SK-N-SH (cell line): Measurements from ENCODE around the gene TBRG4. TPM values are rescaled to one million over a fixed set of nuclear protein-coding genes. Genes with fewer than 3 reads are reported as not detected.

Source experiments
- CTCF ChIA-PET: fragments of 300-600, 350-600 bp; formaldehyde crosslinking; extraction: SDS; loops from one replicate; lab custom pipeline; 2021; lab: Yijun Ruan, JAX
- POLR2A ChIA-PET: fragments of 350-600 bp; sonication (Branson Sonifier 250); formaldehyde crosslinking; extraction: SDS; loops from one replicate; lab custom pipeline; 2020; ENCODE audit warnings: antibody characterized with exemption, inconsistent platforms; lab: Yijun Ruan, JAX
- DNase-seq: peaks from one replicate; pipeline ENCODE4 v3.0.0; 2012
- H2AFZ ChIP-seq: fragments of 200-600 bp; sonication (generic); 2 replicates; pipeline ENCODE4 v1.8.1; 2016; ENCODE audit warnings: antibody characterized with exemption, mild to moderate bottlenecking, low read depth
- H3F3A ChIP-seq: fragments of 200-600 bp; sonication (generic); replicated peaks from 2 replicates; pipeline ENCODE3; 2016; ENCODE audit warnings: antibody characterized with exemption, mild to moderate bottlenecking; ENCODE audit not compliant: insufficient read depth
- H3K27ac ChIP-seq, 2 experiments: fragments of 200-500 bp in 1 of 2; fragments of 200-600 bp in 1 of 2; sonication (Bioruptor generic) in 1 of 2; sonication (generic), shearing (Covaris generic) in 1 of 2; 2 replicates each; pipeline versions ENCODE4 v1.5.1 to v1.6.1; 2014 to 2016; ENCODE audit warnings: low read depth in 2 of 2, inconsistent platforms in 1 of 2, low read length in 1 of 2, mild to moderate bottlenecking in 1 of 2, mixed read lengths in 1 of 2
- H3K27me3 ChIP-seq: fragments of 200-600 bp; sonication (generic), shearing (Covaris generic); 2 replicates; pipeline ENCODE4 v1.6.1; 2016; ENCODE audit warnings: mixed run types; ENCODE audit not compliant: insufficient read depth
- H3K36me3 ChIP-seq, 2 experiments: fragments of 200-500 bp in 1 of 2; fragments of 200-600 bp in 1 of 2; sonication (Bioruptor generic) in 1 of 2; sonication (generic) in 1 of 2; replicated peaks in 1 of 2; 2 replicates each; pipeline versions ENCODE3 to v1.5.1; 2014 to 2016; ENCODE audit warnings: low read length in 1 of 2, mild to moderate bottlenecking in 1 of 2; ENCODE audit not compliant: insufficient read depth in 2 of 2, control insufficient read depth in 1 of 2
- H3K4me1 ChIP-seq, 2 experiments: fragments of 200-500 bp in 1 of 2; fragments of 200-600 bp in 1 of 2; sonication (Bioruptor generic) in 1 of 2; sonication (generic), shearing (Covaris generic) in 1 of 2; 2 replicates each; pipeline versions ENCODE4 v1.5.1 to v1.6.1; 2014 to 2016; ENCODE audit warnings: low read depth in 1 of 2, low read length in 1 of 2, mixed run types in 1 of 2; ENCODE audit not compliant: insufficient read depth in 2 of 2, control insufficient read depth in 1 of 2
- H3K4me2 ChIP-seq: fragments of 200-600 bp; sonication (generic), shearing (Covaris generic); 2 replicates; pipeline ENCODE4 v1.6.1; 2017; ENCODE audit warnings: mixed run types
- H3K4me3 ChIP-seq, 2 experiments: fragments of 200-500 bp in 1 of 2; fragments of 200-600 bp in 1 of 2; sonication (Bioruptor generic) in 1 of 2; sonication (generic), shearing (Covaris generic) in 1 of 2; 2 replicates each; pipeline versions ENCODE4 v1.5.1 to v1.8.1; 2014 to 2016; ENCODE audit warnings: low read depth in 2 of 2, inconsistent platforms in 1 of 2, low read length in 1 of 2, mild to moderate bottlenecking in 1 of 2, mixed read lengths in 1 of 2, moderate library complexity in 1 of 2
- H3K79me2 ChIP-seq: fragments of 200-600 bp; sonication (generic); 2 replicates; pipeline ENCODE4 v1.8.1; 2017; ENCODE audit warnings: mild to moderate bottlenecking; ENCODE audit not compliant: insufficient read depth
- H3K9ac ChIP-seq: fragments of 200-600 bp; sonication (generic); 2 replicates; pipeline ENCODE4 v1.6.1; 2017; ENCODE audit warnings: mixed run types
- H3K9me2 ChIP-seq: fragments of 200-600 bp; sonication (generic); 2 replicates; pipeline ENCODE4 v1.6.1; 2017; ENCODE audit warnings: mixed run types
- H3K9me3 ChIP-seq: fragments of 200-600 bp; sonication (generic); 2 replicates; pipeline ENCODE4 v1.6.1; 2017; ENCODE audit warnings: mixed run types, mild to moderate bottlenecking, moderate library complexity
- H4K20me1 ChIP-seq: fragments of 200-600 bp; sonication (generic); 2 replicates; pipeline ENCODE4 v1.6.1; 2017; ENCODE audit warnings: mild to moderate bottlenecking, mixed run types; ENCODE audit not compliant: insufficient read depth
- ELF1 ChIP-seq: IDR thresholded peaks from 2 replicates; pipeline ENCODE4 v1.4.0; 2012
- FOXJ3 ChIP-seq: sonication (generic); formaldehyde crosslinking; IDR thresholded peaks from 2 replicates; pipeline ENCODE4 v1.5.1; 2020; ENCODE audit warnings: mild to moderate bottlenecking, missing genetic modification reagents
- NFIC ChIP-seq: IDR thresholded peaks from 2 replicates; pipeline ENCODE4 v1.4.0; 2012; ENCODE audit warnings: borderline replicate concordance
- POLR2AphosphoS5 ChIP-seq: IDR thresholded peaks from 2 replicates; pipeline ENCODE4 v1.6.1; 2012; ENCODE audit warnings: low read depth, low read length
- RCOR1 ChIP-seq: fragments of 150-350 bp; IDR thresholded peaks from 2 replicates; pipeline ENCODE4 v1.6.1; 2017; ENCODE audit warnings: antibody characterized with exemption, low read length
- RFX5 ChIP-seq: IDR thresholded peaks from 2 replicates; pipeline ENCODE4 v1.6.1; 2012; ENCODE audit warnings: mild to moderate bottlenecking, improper control_type of control experiment, low read length
- RXRA ChIP-seq: IDR thresholded peaks from 2 replicates; pipeline ENCODE4 v1.4.0; 2012; ENCODE audit warnings: low read depth, mild to moderate bottlenecking, borderline replicate concordance
- SIN3A ChIP-seq: IDR thresholded peaks from 2 replicates; pipeline ENCODE4 v1.6.1; 2012; ENCODE audit warnings: low read depth, mild to moderate bottlenecking, low read length, moderate library complexity, borderline replicate concordance
- SMC3 ChIP-seq: IDR thresholded peaks from 2 replicates; pipeline ENCODE4 v1.6.1; 2012; ENCODE audit warnings: low read depth, low read length, improper control_type of control experiment
- TAF1 ChIP-seq: IDR thresholded peaks from 2 replicates; pipeline ENCODE4 v1.6.1; 2012; ENCODE audit warnings: low read depth, mild to moderate bottlenecking, low read length, moderate library complexity, borderline replicate concordance
- TEAD4 ChIP-seq: IDR thresholded peaks from 2 replicates; pipeline ENCODE4 v1.4.0; 2012; ENCODE audit warnings: mild to moderate bottlenecking, borderline replicate concordance; ENCODE audit not compliant: insufficient read depth
- USF1 ChIP-seq: IDR thresholded peaks from 2 replicates; pipeline ENCODE4 v1.4.0; 2012; ENCODE audit warnings: low read depth, borderline replicate concordance
- ZBTB33 ChIP-seq: IDR thresholded peaks from 2 replicates; pipeline ENCODE4 v1.4.0; 2012; ENCODE audit warnings: low read depth, borderline replicate concordance
- WGBS: methylation state at CpG from one replicate; pipeline ENCODE4 v1.1.6; 2017; ENCODE audit warnings: low lambda C conversion rate; 5-methylcytosine and 5-hydroxymethylcytosine counted together
- polyA plus RNA-seq, 3 experiments: library from polyadenylated mRNA; depleted of rRNA; stranded (reverse); fragments of >200 nt; gene quantifications; 2 replicates each; pipeline ENCODE4 v1.2.3, GENCODE V29; 2012

Gene TBRG4
- polyA plus RNA-seq, 1 of the 3 experiments (the other 2 are of a cell fraction), result 76.2 TPM

- 95% methylated on average over 6 of the region's 6 CpGs for WGBS
Observed at GRCh38 chr7:45087301-45088145, 24.0 kb downstream of the TBRG4 start.

GRCh38 chr7:45086331-45087065 is 25.0 kb downstream of the TBRG4 start:
- no peak overlapping the region for H3K27ac ChIP-seq
- CTCF ChIA-PET, result interaction anchor here (1.0 to 1.5 kb wide), 3 partner anchors 26 to 84 kb away, joined by 3 to 9 read pairs (median 4); no protein-coding TSS in a partner anchor
- no peaks in the 10 kb centered on the region for H3K9me3 ChIP-seq

More at GRCh38 chr7:45087301-45088145, 24.0 kb downstream of the TBRG4 start:
- no peak for TF ChIP-seq RXRA
- H2AFZ ChIP-seq, result 0 out of 2 replicates have a peak overlapping the region, but pooled peaks have one; percentile 96
- no peaks in the 10 kb centered on the region for H3F3A ChIP-seq
- CTCF ChIA-PET, result interaction anchor here (1.0 to 1.5 kb wide), 4 partner anchors 14 to 85 kb away, joined by 3 to 9 read pairs (median 4); no protein-coding TSS in a partner anchor
- H3K27me3 ChIP-seq, result no peaks in the 10 kb centered on the region
- no peaks in the 10 kb centered on the region for H3K9me3 ChIP-seq
- DNase-seq, result no peak
- H3K27ac ChIP-seq, result peak overlapping the region in 1 of 2 experiments; percentile 97; a peak in 2 of 4 replicates
- H3K9ac ChIP-seq, result peak overlapping the region; percentile 83
- peaks cover 20% of the 10 kb centered on the region; the same call in 1 of the 2 replicates for H3K79me2 ChIP-seq
- POLR2A ChIA-PET, result interaction anchor here (1.0 to 1.2 kb wide), 5 partner anchors 12 to 86 kb away, joined by 3 to 5 read pairs (median 4); partner anchors contain the start of gene TBRG4
- H3K36me3 ChIP-seq, result peaks cover 0 to 23% of the 10 kb centered on the region in 2 experiments
- no peaks in the 10 kb centered on the region for H3K9me2 ChIP-seq
- H3K4me1 ChIP-seq, result peaks cover 0 to 32% of the 10 kb centered on the region in 2 experiments; a peak in 1 of 4 replicates
- no peaks in the 10 kb centered on the region; the same call in 1 of the 2 replicates for H4K20me1 ChIP-seq
- H3K4me2 ChIP-seq, result peak overlapping the region; percentile 99
- H3K4me3 ChIP-seq, result peak overlapping the region; percentile 70 to 98

More at GRCh38 chr7:45086331-45087065, 25.0 kb downstream of the TBRG4 start:
- Histone ChIP-seq H3F3A (no peaks in the 10 kb centered on the region), H3K9ac (no peak overlapping the region), H3K4me2 (no peak overlapping the region; the same call in 1 of the 2 replicates), H4K20me1 (no peaks in the 10 kb centered on the region; the same call in 1 of the 2 replicates)
- POLR2A ChIA-PET, result interaction anchor here (1.0 to 1.6 kb wide), 6 partner anchors 13 to 101 kb away, joined by 3 to 5 read pairs (median 4); partner anchors contain the start of gene TBRG4
- TF ChIP-seq TAF1 (no peak), FOXJ3 (CRISPR knock-in tag) (no peak), ELF1 (no peak), RCOR1 (no peak), RFX5 (no peak), SMC3 (no peak), USF1 (no peak), SIN3A (no peak), TEAD4 (no peak), POLR2AphosphoS5 (no peak), NFIC (no peak), ZBTB33 (no peak)
- TF ChIP-seq, all 33 proteins: peak for 0
- Histone ChIP-seq H3K36me3 (peaks cover 0 to 29% of the 10 kb centered on the region in 2 experiments), H2AFZ (no peak overlapping the region), H3K4me3 (no peak overlapping the region), H3K9me2 (no peaks in the 10 kb centered on the region), H3K79me2 (peaks cover 20% of the 10 kb centered on the region; the same call in 1 of the 2 replicates), H3K4me1 (peaks cover 0 to 35% of the 10 kb centered on the region in 2 experiments; a peak in 1 of 4 replicates), H3K27me3 (no peaks in the 10 kb centered on the region)
- 98% methylated on average over 13 of the region's 15 CpGs for WGBS
- DNase-seq, result no peak
